ENCODE data around the gene CSGALNACT2. TPM values are rescaled to one million over a fixed set of nuclear protein-coding genes. Genes with fewer than 3 reads are reported as not detected.

Gene CSGALNACT2
- total and polyA plus RNA-seq, 3 donors from 2014 or later, result 13.9 to 17.9 (median 16.7) TPM

- no peak overlapping the region for H3K27ac ChIP-seq
- intact Hi-C loops (cut with DNase I; ENCODE audit: low total_unique reads), result no loop called here
- 63 to 73% methylated on average over 1 of the region's 1 CpG for WGBS, 2 donors
These were observed 84.8 kb downstream of the CSGALNACT2 start for GRCh38 chr10:43223056-43223455.

GRCh38 chr10:43224321-43224720 lies 86.1 kb downstream of the CSGALNACT2 start:
- Histone ChIP-seq H3K27me3 (no peaks in the 10 kb centered on the region), H3K27ac (no peak overlapping the region), H3K4me1 (no peaks in the 10 kb centered on the region), H3K36me3 (ENCODE audit: low read depth, missing control alignments) (no peaks in the 10 kb centered on the region), H3K4me3 (no peak overlapping the region), H3K9me3 (no peaks in the 10 kb centered on the region)
- no peak for DNase-seq
- TF ChIP-seq CTCF (IDR thresholded peaks at IDR 0.05), result no peak
- no peak for TF ChIP-seq POLR2A (IDR thresholded peaks at IDR 0.05)
- intact Hi-C loops (cut with DNase I; ENCODE audit: low total_unique reads), result no loop called here
- 32 to 35% methylated on average over 1 of the region's 1 CpG for WGBS, 2 donors

More at GRCh38 chr10:43223056-43223455, 84.8 kb downstream of the CSGALNACT2 start:
- no peak for DNase-seq
- H3K27me3 ChIP-seq, result no peaks in the 10 kb centered on the region
- no peaks in the 10 kb centered on the region for H3K36me3 ChIP-seq (ENCODE audit: low read depth, missing control alignments)
- no peaks in the 10 kb centered on the region for H3K4me1 ChIP-seq
- no peaks in the 10 kb centered on the region for H3K9me3 ChIP-seq
- no peak for TF ChIP-seq CTCF (IDR thresholded peaks at IDR 0.05)
- no peak for TF ChIP-seq POLR2A (IDR thresholded peaks at IDR 0.05)
- H3K4me3 ChIP-seq, result no peak overlapping the region

- TF ChIP-seq POLR2A (IDR thresholded peaks at IDR 0.05) (no peak), CTCF (IDR thresholded peaks at IDR 0.05) (no peak)
- intact Hi-C loops (cut with DNase I; ENCODE audit: low total_unique reads), result no loop called here
- Histone ChIP-seq H3K9me3 (no peaks in the 10 kb centered on the region), H3K36me3 (ENCODE audit: low read depth, missing control alignments) (no peaks in the 10 kb centered on the region), H3K27me3 (no peaks in the 10 kb centered on the region), H3K4me1 (no peaks in the 10 kb centered on the region), H3K4me3 (no peak overlapping the region), H3K27ac (no peak overlapping the region)
- 80 to 88% methylated on average over 5 of the region's 5 CpGs for WGBS, 2 donors
- DNase-seq, result peak; percentile 4
These were observed 87.0 kb downstream of the CSGALNACT2 start for GRCh38 chr10:43225004-43225786.

- Histone ChIP-seq H3K9me3 (no peaks in the 10 kb centered on the region), H3K27me3 (no peaks in the 10 kb centered on the region), H3K27ac (no peak overlapping the region), H3K36me3 (ENCODE audit: low read depth, missing control alignments) (no peaks in the 10 kb centered on the region), H3K4me3 (no peak overlapping the region), H3K4me1 (no peaks in the 10 kb centered on the region)
- TF ChIP-seq POLR2A (IDR thresholded peaks at IDR 0.05) (no peak), CTCF (IDR thresholded peaks at IDR 0.05) (no peak)
- DNase-seq, result no peak
- intact Hi-C loops (cut with DNase I; ENCODE audit: low total_unique reads), result no loop called here
- 68 to 81% methylated on average over 9 to 11 of the region's 11 CpGs for WGBS, 2 donors
These were observed 87.5 kb downstream of the CSGALNACT2 start for GRCh38 chr10:43225787-43226153.

GRCh38 chr10:43226441-43226840 lies 88.2 kb downstream of the CSGALNACT2 start:
- no peaks in the 10 kb centered on the region for H3K27me3 ChIP-seq
- DNase-seq, result no peak

More at GRCh38 chr10:43226441-43226840, 88.2 kb downstream of the CSGALNACT2 start:
- no peak overlapping the region for H3K4me3 ChIP-seq
- TF ChIP-seq CTCF (IDR thresholded peaks at IDR 0.05) (no peak), POLR2A (IDR thresholded peaks at IDR 0.05) (no peak)
- H3K4me1 ChIP-seq, result no peaks in the 10 kb centered on the region
- no peaks in the 10 kb centered on the region for H3K9me3 ChIP-seq
- WGBS, 2 donors, result 94 to 96% methylated on average over 6 of the region's 6 CpGs
- no peak overlapping the region for H3K27ac ChIP-seq
- no peaks in the 10 kb centered on the region for H3K36me3 ChIP-seq (ENCODE audit: low read depth, missing control alignments)
- intact Hi-C loops (cut with DNase I; ENCODE audit: low total_unique reads), result no loop called here

Measured in testis (tissue), 3 donors.